Adrenal gland (tissue), 5 donors: ENCODE results near the gene NPAS1.

Source experiments
- POLR2A ChIP-seq, 2 donors: fragments of 450-650 bp; IDR thresholded peaks; one replicate each; pipeline ENCODE4 v1.6.1; 2017; ENCODE audit warnings: antibody characterized with exemption in 2 of 2, mild to moderate bottlenecking in 2 of 2, moderate library complexity in 1 of 2
- TF ChIP-seq, protein P1 (sequence below), 6 experiments: fragments of 450-650 bp in 4 of 6; fragments of 200-600 bp in 2 of 6; sonication (generic) in 1 of 6; IDR thresholded peaks; 1 replicate in 5 of 6; 2 replicates in 1 of 6; pipeline versions ENCODE4 v1.5.1 to v1.8.0; 2016 to 2021; ENCODE audit warnings: antibody characterized with exemption in 6 of 6, mild to moderate bottlenecking in 2 of 6, moderate library complexity in 1 of 6
- donor health status: DM: no; HTN: no; CAD: no.

GRCh38 chr19:47006496-47006895 lies 13.1 kb upstream of the NPAS1 start:
- no peak for TF ChIP-seq POLR2A (IDR thresholded peaks at IDR 0.05)
- TF ChIP-seq, protein P1, sequence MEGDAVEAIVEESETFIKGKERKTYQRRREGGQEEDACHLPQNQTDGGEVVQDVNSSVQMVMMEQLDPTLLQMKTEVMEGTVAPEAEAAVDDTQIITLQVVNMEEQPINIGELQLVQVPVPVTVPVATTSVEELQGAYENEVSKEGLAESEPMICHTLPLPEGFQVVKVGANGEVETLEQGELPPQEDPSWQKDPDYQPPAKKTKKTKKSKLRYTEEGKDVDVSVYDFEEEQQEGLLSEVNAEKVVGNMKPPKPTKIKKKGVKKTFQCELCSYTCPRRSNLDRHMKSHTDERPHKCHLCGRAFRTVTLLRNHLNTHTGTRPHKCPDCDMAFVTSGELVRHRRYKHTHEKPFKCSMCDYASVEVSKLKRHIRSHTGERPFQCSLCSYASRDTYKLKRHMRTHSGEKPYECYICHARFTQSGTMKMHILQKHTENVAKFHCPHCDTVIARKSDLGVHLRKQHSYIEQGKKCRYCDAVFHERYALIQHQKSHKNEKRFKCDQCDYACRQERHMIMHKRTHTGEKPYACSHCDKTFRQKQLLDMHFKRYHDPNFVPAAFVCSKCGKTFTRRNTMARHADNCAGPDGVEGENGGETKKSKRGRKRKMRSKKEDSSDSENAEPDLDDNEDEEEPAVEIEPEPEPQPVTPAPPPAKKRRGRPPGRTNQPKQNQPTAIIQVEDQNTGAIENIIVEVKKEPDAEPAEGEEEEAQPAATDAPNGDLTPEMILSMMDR (IDR thresholded peaks at IDR 0.05): no peak
